Neural cell (in vitro differentiated cells): ENCODE results near the gene UTP14A. TPM values are rescaled to one million over a fixed set of nuclear protein-coding genes. Genes with fewer than 3 reads are reported as not detected.

Experiments
- H2AFZ ChIP-seq: fragments of 200-600, 300-800 bp; sonication (generic), shearing (Covaris generic); 2 replicates; pipeline ENCODE4 v1.6.0; 2014; ENCODE audit warnings: low read depth, mild to moderate bottlenecking, antibody characterized with exemption, low read length, moderate library complexity
- H3F3A ChIP-seq: fragments of 200-600 bp; shearing (Covaris generic); 2 replicates; pipeline ENCODE4 v1.6.1; 2016; ENCODE audit warnings: mild to moderate bottlenecking, moderate library complexity, mixed read lengths, antibody characterized with exemption, low read length; ENCODE audit not compliant: insufficient read depth, poor library complexity, severe bottlenecking
- H3K27ac ChIP-seq: fragments of 200-600, 300-800 bp; sonication (generic), shearing (Covaris generic); 2 replicates; pipeline ENCODE4 v1.5.1; 2014; ENCODE audit warnings: mild to moderate bottlenecking, low read length, moderate library complexity
- H3K27me3 ChIP-seq: fragments of 300-800, 200-600 bp; sonication (generic), shearing (Covaris generic); 2 replicates; pipeline ENCODE4 v1.6.0; 2014; ENCODE audit warnings: mild to moderate bottlenecking, low read depth, low read length, moderate library complexity; ENCODE audit not compliant: insufficient read depth
- H3K36me3 ChIP-seq: fragments of 300-800, 200-600 bp; sonication (generic), shearing (Covaris generic); 2 replicates; pipeline ENCODE4 v1.5.1; 2014; ENCODE audit warnings: mild to moderate bottlenecking, antibody characterized with exemption, low read length, moderate library complexity; ENCODE audit not compliant: insufficient read depth
- H3K4me2 ChIP-seq: fragments of 300-800, 200-600 bp; sonication (generic), shearing (Covaris generic); 2 replicates; pipeline ENCODE4 v1.6.0; 2014; ENCODE audit warnings: mild to moderate bottlenecking, low read length
- H3K4me3 ChIP-seq: fragments of 300-800, 200-600 bp; sonication (generic), shearing (Covaris generic); 2 replicates; pipeline ENCODE4 v1.5.1; 2014; ENCODE audit warnings: mild to moderate bottlenecking, low read length, moderate library complexity
- H3K79me2 ChIP-seq: fragments of 200-600 bp; shearing (Covaris generic); replicated peaks from 2 replicates; pipeline ENCODE4 v1.6.0; 2014; ENCODE audit warnings: mild to moderate bottlenecking, low read length, moderate library complexity; ENCODE audit not compliant: insufficient read depth
- H3K9ac ChIP-seq: fragments of 300-800, 200-600 bp; sonication (generic), shearing (Covaris generic); 2 replicates; pipeline ENCODE4 v1.6.1; 2016; ENCODE audit warnings: mild to moderate bottlenecking, low read length, mixed read lengths
- H3K9me2 ChIP-seq: fragments of 200-600 bp; shearing (Covaris generic); 2 replicates; pipeline ENCODE4 v1.6.1; 2016; ENCODE audit warnings: mild to moderate bottlenecking, low read length, mixed read lengths; ENCODE audit not compliant: insufficient read depth
- H3K9me3 ChIP-seq: fragments of 200-600, 300-800 bp; sonication (generic), shearing (Covaris generic); 2 replicates; pipeline ENCODE4 v1.6.1; 2016; ENCODE audit warnings: mild to moderate bottlenecking, mixed run types, low read length, moderate library complexity, mixed read lengths
- H4K20me1 ChIP-seq: fragments of 200-600 bp; shearing (Covaris generic); 2 replicates; pipeline ENCODE4 v1.6.1; 2016; ENCODE audit warnings: mild to moderate bottlenecking, mixed run types; ENCODE audit not compliant: insufficient read depth
- CTCF ChIP-seq: fragments of 450-650 bp; IDR thresholded peaks from 2 replicates; pipeline ENCODE4 v1.5.1; 2014; ENCODE audit warnings: antibody characterized with exemption, mild to moderate bottlenecking, moderate library complexity; ENCODE audit not compliant: poor library complexity, severe bottlenecking
- EP300 ChIP-seq: fragments of 450-650 bp; conservative IDR thresholded peaks from 2 replicates; pipeline ENCODE4 v1.6.1; 2014; ENCODE audit warnings: antibody characterized with exemption, mild to moderate bottlenecking, moderate library complexity; ENCODE audit not compliant: poor library complexity, severe bottlenecking
- EZH2 ChIP-seq: fragments of 200-600, 300-800 bp; shearing (Covaris generic), sonication (generic); IDR thresholded peaks from 2 replicates; pipeline ENCODE4 v1.6.1; 2014; ENCODE audit warnings: antibody characterized with exemption, low read length, borderline replicate concordance, mild to moderate bottlenecking; ENCODE audit not compliant: insufficient read depth, poor library complexity, severe bottlenecking
- MXI1 ChIP-seq: fragments of 450-650 bp; conservative IDR thresholded peaks from 2 replicates; pipeline ENCODE4 v1.6.1; 2014; ENCODE audit warnings: antibody characterized with exemption, mild to moderate bottlenecking; ENCODE audit not compliant: poor library complexity, severe bottlenecking
- POLR2AphosphoS5 ChIP-seq: IDR thresholded peaks from 2 replicates; pipeline ENCODE4 v1.6.1; 2012
- RAD21 ChIP-seq: fragments of 450-650 bp; conservative IDR thresholded peaks from 2 replicates; pipeline ENCODE4 v1.6.1; 2014; ENCODE audit warnings: antibody characterized with exemption, mild to moderate bottlenecking, moderate library complexity
- REST ChIP-seq: IDR thresholded peaks from 2 replicates; pipeline ENCODE4 v1.6.1; 2012; ENCODE audit warnings: borderline replicate concordance
- SMC3 ChIP-seq: fragments of 450-650 bp; conservative IDR thresholded peaks from 2 replicates; pipeline ENCODE4 v1.6.1; 2014; ENCODE audit warnings: antibody characterized with exemption, mild to moderate bottlenecking, moderate library complexity; ENCODE audit not compliant: poor library complexity
- TAF1 ChIP-seq: IDR thresholded peaks from 2 replicates; pipeline ENCODE4 v1.6.1; 2012; ENCODE audit warnings: low read depth
- polyA plus RNA-seq: library from polyadenylated mRNA; depleted of rRNA; stranded (reverse); fragments of >200 nt; gene quantifications from 2 replicates; pipeline ENCODE4 v1.2.3, GENCODE V29; 2014

UTP14A gene
- polyA plus RNA-seq, 1 donor from 2014 or later: 10.5 TPM

GRCh38 chrX:129932821-129933321, 26.9 kb downstream of the UTP14A start:
- Histone ChIP-seq H3F3A (no peaks in the 10 kb centered on the region), H3K4me2 (no peak overlapping the region), H3K79me2 (no peaks in the 10 kb centered on the region), H3K4me3 (peak overlapping the region; percentile 51), H2AFZ (no peak overlapping the region), H3K27ac (no peak overlapping the region), H3K36me3 (no peaks in the 10 kb centered on the region), H3K9me3 (no peaks in the 10 kb centered on the region), H4K20me1 (no peaks in the 10 kb centered on the region), H3K9me2 (no peaks in the 10 kb centered on the region), H3K9ac (peak overlapping the region; percentile 29), H3K27me3 (peaks cover 21% of the 10 kb centered on the region)
- no peak for TF ChIP-seq TAF1
- no peak for TF ChIP-seq REST
- no peak for TF ChIP-seq CTCF
- TF ChIP-seq SMC3: no peak
- TF ChIP-seq RAD21: no peak

- H3K9me3 ChIP-seq: no peaks in the 10 kb centered on the region
- H3K27me3 ChIP-seq: peaks cover 21% of the 10 kb centered on the region
- H3K4me2 ChIP-seq: no peak overlapping the region
- no peak overlapping the region for H3K4me3 ChIP-seq
- H3K36me3 ChIP-seq: no peaks in the 10 kb centered on the region
- H3K79me2 ChIP-seq: no peaks in the 10 kb centered on the region
- H2AFZ ChIP-seq: no peak overlapping the region
- H3F3A ChIP-seq: no peaks in the 10 kb centered on the region
- H3K9me2 ChIP-seq: no peaks in the 10 kb centered on the region
- H3K9ac ChIP-seq: no peak overlapping the region
- no peak for TF ChIP-seq REST
- no peak for TF ChIP-seq CTCF
- no peak for TF ChIP-seq RAD21
- no peak for TF ChIP-seq EP300
- TF ChIP-seq EZH2: no peak
- no peak for TF ChIP-seq POLR2AphosphoS5
- TF ChIP-seq MXI1: no peak
- TF ChIP-seq TAF1: no peak
- TF ChIP-seq SMC3: no peak
- no peak overlapping the region for H3K27ac ChIP-seq
- H4K20me1 ChIP-seq: no peaks in the 10 kb centered on the region
Observed at GRCh38 chrX:129933700-129934099, 27.7 kb downstream of the UTP14A start.
